Chondrocyte (in vitro differentiated cells): Measurements from ENCODE around the gene PLEKHA5. TPM values are rescaled to one million over a fixed set of nuclear protein-coding genes. Genes with fewer than 3 reads are reported as not detected.

ENCODE experiments used
- DNase-seq: peaks from one replicate; pipeline ENCODE4 v3.0.0; 2021; ENCODE audit warnings: mixed read lengths, low spot score
- H3K27ac Mint-ChIP-seq: one replicate; pipeline ENCODE4 v1.8.0; 2021; ENCODE audit warnings: mild to moderate bottlenecking, moderate library complexity, mixed read lengths; ENCODE audit not compliant: unreplicated experiment
- H3K27me3 Mint-ChIP-seq: 2 replicates; pipeline ENCODE4 v1.8.0; 2021; ENCODE audit warnings: low read depth, mixed read lengths
- H3K36me3 Mint-ChIP-seq: 2 replicates; pipeline ENCODE4 v1.8.0; 2021; ENCODE audit warnings: low read depth, mixed read lengths
- H3K4me1 Mint-ChIP-seq: 2 replicates; pipeline ENCODE4 v1.8.0; 2021; ENCODE audit warnings: low read depth, mild to moderate bottlenecking, mixed read lengths
- H3K4me3 Mint-ChIP-seq: one replicate; pipeline ENCODE4 v1.8.0; 2021; ENCODE audit warnings: mild to moderate bottlenecking, moderate library complexity, mixed read lengths; ENCODE audit not compliant: unreplicated experiment
- H3K9me3 Mint-ChIP-seq: 2 replicates; pipeline ENCODE4 v1.8.0; 2021; ENCODE audit warnings: low read depth, mixed read lengths
- total RNA-seq: library from RNA; stranded (reverse); gene quantifications from 3 replicates; pipeline ENCODE4 v1.2.1, GENCODE V29; 2021
- TF ChIP-seq, protein P1 (sequence below): fragments of 200-600 bp; sonication (generic); IDR thresholded peaks from 2 replicates; pipeline ENCODE4 v1.5.0; 2021; ENCODE audit warnings: antibody characterized with exemption, mild to moderate bottlenecking, moderate library complexity

The PLEKHA5 gene
- total RNA-seq, 1 donor from 2014 or later, result 8.9 TPM

DNA sequence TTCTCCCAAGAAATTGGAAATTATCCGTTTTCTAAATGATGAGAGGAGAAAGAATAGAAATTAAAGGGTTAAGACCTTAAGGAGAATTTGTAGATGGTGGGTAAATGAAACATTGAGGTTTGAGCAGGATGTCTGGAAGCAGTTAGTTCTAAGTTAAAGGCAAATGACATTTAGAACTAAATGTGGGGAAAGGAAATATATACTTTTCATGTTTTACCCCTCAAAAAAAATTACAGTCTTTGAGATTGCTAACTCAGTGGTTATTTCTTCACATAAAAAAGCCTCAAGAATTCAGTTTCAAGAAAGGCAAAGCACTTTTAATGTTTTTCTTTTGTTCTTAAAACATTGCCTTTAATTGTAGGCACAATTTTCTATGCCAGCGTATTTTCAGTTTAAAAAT is 114.0 kb downstream of the PLEKHA5 start:
- no peaks in the 10 kb centered on the region for H3K9me3 Mint-ChIP-seq
- no peak for DNase-seq
- H3K4me3 Mint-ChIP-seq, result no peak overlapping the region
- TF ChIP-seq, protein P1, sequence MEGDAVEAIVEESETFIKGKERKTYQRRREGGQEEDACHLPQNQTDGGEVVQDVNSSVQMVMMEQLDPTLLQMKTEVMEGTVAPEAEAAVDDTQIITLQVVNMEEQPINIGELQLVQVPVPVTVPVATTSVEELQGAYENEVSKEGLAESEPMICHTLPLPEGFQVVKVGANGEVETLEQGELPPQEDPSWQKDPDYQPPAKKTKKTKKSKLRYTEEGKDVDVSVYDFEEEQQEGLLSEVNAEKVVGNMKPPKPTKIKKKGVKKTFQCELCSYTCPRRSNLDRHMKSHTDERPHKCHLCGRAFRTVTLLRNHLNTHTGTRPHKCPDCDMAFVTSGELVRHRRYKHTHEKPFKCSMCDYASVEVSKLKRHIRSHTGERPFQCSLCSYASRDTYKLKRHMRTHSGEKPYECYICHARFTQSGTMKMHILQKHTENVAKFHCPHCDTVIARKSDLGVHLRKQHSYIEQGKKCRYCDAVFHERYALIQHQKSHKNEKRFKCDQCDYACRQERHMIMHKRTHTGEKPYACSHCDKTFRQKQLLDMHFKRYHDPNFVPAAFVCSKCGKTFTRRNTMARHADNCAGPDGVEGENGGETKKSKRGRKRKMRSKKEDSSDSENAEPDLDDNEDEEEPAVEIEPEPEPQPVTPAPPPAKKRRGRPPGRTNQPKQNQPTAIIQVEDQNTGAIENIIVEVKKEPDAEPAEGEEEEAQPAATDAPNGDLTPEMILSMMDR, result no peak
- H3K27ac Mint-ChIP-seq, result peak overlapping the region; percentile 74
- H3K4me1 Mint-ChIP-seq, result peaks cover 51% of the 10 kb centered on the region
- no peaks in the 10 kb centered on the region for H3K36me3 Mint-ChIP-seq
- no peaks in the 10 kb centered on the region for H3K27me3 Mint-ChIP-seq

DNA sequence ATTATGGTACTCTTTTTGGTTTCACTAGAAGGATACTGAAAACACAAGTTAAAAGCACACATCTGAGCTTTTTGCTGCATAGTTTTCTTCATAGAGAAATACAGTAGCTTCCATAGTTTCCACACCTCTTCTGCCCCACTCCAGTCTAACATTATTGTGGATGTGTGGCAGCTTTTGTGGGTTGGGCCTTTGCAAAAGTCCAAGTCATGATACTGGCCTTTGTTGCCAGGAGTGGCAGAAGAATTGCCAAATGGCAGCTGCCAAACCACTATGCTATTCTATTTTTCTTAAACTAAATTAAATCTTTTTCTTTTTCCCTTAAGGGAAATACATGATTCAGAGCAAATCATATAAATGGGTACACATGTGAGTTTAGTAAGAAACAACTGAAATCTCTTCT is 114.8 kb downstream of the PLEKHA5 start:
- Mint-ChIP-seq H3K4me1 (peaks cover 48% of the 10 kb centered on the region), H3K27ac (no peak overlapping the region), H3K36me3 (no peaks in the 10 kb centered on the region), H3K4me3 (no peak overlapping the region), H3K9me3 (no peaks in the 10 kb centered on the region), H3K27me3 (no peaks in the 10 kb centered on the region)
- no peak for DNase-seq
- TF ChIP-seq, protein P1, result no peak

DNA sequence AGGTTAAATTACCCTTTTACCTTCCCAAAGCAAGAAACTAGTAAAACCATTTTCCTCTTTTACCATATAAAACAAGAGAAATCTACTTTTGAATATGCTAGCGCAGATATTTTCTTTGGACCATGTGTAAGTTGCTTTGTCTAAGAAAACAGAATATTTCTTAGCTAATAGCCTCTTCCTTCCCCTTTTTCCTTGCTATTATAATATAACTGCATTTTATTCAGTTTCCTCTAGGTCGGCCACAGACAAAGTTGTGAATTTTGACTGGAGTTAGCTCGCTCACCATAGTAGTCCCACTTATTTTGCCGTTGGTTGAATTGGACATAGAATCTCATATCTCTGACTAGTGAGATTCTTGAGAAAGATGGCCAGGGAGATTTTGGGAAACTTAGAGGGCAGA is 115.6 kb downstream of the PLEKHA5 start:
- Mint-ChIP-seq H3K4me1 (peaks cover 41% of the 10 kb centered on the region), H3K27me3 (no peaks in the 10 kb centered on the region), H3K9me3 (no peaks in the 10 kb centered on the region), H3K4me3 (no peak overlapping the region), H3K36me3 (no peaks in the 10 kb centered on the region), H3K27ac (no peak overlapping the region)
- TF ChIP-seq, protein P1, result no peak
- DNase-seq, result no peak

DNA sequence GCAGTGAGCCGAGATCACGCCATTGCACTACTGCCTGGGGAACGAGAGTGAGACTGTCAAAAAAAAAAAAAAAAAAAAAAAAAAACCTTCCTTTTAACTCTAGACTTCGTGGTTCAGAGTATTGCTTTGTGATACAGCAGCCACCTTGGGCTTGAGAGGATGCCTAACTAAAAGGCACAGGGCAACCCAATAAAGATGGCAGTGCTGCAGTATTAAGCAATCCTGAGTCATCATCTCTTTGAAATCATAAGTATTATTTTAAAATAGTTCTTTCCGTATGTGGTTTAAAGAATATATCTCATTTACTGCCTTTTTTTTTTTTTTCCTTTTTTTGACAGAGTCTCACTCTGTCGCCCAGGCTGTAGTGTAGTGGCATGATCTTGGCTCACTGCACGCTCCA is 116.1 kb downstream of the PLEKHA5 start:
- H3K36me3 Mint-ChIP-seq, result no peaks in the 10 kb centered on the region
- no peak for DNase-seq
- no peak overlapping the region for H3K27ac Mint-ChIP-seq

DNA sequence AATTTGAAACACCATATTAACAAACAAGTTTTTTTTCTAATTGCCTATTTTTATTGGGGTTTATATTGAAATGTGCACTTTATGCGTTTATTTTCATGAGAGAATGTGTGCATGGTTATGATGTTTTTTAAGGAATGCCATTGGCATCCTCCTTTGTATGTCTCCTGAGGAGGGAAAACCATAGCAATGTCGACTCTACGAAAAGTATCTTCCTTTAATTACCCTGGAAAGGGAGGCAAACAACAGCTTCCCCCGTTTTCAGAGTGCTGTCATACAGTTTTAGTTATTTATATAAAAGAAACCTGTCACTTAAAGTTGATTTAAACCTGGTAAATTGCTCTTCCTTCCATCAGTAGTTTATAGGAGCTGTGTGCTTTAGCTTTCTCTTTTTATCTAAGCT is 117.4 kb downstream of the PLEKHA5 start:
- H3K27me3 Mint-ChIP-seq, result no peaks in the 10 kb centered on the region
- peaks cover 33% of the 10 kb centered on the region for H3K4me1 Mint-ChIP-seq
- no peaks in the 10 kb centered on the region for H3K36me3 Mint-ChIP-seq
- H3K27ac Mint-ChIP-seq, result no peak overlapping the region
- no peaks in the 10 kb centered on the region for H3K9me3 Mint-ChIP-seq
- TF ChIP-seq, protein P1, result no peak
- no peak for DNase-seq
- H3K4me3 Mint-ChIP-seq, result no peak overlapping the region

More for the DNA sequence above, 116.1 kb downstream of the PLEKHA5 start:
- Mint-ChIP-seq H3K9me3 (no peaks in the 10 kb centered on the region), H3K4me3 (no peak overlapping the region), H3K4me1 (peaks cover 39% of the 10 kb centered on the region), H3K27me3 (no peaks in the 10 kb centered on the region)
- TF ChIP-seq, protein P1, result no peak
